ENCODE measurements around the gene ARHGEF40. TPM values are rescaled to one million over a fixed set of nuclear protein-coding genes. Genes with fewer than 3 reads are reported as not detected.

ARHGEF40 gene
- total RNA-seq, 1 donor from 2014 or later = 21.2 TPM

DNA sequence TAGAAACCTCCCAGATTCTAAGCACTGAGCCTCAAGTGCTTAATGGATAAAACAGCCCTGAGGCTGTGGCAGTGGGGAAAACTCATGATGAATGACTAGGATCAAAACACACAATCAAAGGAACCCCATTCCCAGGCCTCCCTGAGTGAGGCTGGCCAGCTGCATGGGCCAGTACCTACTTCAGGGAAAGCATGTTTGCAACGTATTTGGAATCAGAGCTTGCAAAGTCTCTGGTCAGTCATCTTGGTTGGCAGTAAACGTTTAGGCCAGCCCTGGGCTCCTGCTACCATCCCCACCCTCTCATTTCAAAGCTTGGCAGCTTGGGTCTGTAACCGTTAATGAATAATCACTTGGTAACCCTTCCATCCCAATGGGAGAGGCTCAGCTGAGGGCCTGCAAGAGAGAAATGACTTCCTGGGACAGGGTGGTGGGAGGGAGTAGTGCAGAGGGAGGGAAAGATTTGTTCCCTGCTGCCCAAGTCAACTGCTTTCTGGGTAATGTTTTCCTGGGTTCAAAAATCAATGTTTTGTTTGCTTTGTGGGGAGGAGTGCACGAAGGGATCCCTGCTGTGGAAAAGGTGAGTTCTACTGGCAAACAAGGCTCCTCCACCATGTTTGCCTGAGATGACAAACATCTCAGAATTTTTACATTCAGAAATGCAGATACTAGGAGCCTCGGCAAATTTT, 14.5 kb upstream of the ARHGEF40 start:
- DNase-seq (no peak), ATAC-seq (ENCODE audit: poor library complexity) (peak; percentile 46)
- intact Hi-C loops (cut with DNase I) = no loop called here

DNA sequence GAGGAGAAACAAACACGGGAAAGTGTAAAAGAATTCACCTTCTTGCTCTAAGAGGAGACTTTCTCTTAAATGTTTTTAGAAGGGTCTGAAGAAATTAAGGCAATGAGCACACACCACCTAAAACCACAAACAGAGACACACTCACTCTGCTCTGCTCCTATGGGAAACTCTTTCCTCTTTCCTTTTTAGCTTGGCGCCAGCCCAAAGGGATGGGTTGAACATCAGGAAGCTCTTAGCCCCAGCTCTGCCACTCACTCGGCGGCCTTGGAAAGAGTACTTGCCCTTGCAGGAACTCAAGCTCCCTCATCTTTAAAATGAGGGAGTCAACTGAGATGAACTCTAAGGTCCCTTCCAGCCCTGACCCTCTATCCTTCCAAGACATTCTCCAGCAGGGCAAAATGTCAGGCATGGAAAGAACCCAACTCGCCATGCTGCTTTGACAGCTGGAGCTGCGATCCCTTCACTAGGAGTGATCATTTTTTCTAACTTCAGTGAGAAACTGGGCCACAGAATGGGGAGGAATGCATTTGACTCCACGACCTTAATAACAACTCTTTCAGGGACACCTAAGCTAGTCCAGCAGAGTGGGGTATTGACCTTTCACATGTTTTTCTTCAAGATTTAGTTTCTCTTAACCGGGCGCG, 13.5 kb upstream of the ARHGEF40 start:
- no peak for DNase-seq
- no peak for ATAC-seq (ENCODE audit: poor library complexity)
- intact Hi-C loops (cut with DNase I) = no loop called here

DNA sequence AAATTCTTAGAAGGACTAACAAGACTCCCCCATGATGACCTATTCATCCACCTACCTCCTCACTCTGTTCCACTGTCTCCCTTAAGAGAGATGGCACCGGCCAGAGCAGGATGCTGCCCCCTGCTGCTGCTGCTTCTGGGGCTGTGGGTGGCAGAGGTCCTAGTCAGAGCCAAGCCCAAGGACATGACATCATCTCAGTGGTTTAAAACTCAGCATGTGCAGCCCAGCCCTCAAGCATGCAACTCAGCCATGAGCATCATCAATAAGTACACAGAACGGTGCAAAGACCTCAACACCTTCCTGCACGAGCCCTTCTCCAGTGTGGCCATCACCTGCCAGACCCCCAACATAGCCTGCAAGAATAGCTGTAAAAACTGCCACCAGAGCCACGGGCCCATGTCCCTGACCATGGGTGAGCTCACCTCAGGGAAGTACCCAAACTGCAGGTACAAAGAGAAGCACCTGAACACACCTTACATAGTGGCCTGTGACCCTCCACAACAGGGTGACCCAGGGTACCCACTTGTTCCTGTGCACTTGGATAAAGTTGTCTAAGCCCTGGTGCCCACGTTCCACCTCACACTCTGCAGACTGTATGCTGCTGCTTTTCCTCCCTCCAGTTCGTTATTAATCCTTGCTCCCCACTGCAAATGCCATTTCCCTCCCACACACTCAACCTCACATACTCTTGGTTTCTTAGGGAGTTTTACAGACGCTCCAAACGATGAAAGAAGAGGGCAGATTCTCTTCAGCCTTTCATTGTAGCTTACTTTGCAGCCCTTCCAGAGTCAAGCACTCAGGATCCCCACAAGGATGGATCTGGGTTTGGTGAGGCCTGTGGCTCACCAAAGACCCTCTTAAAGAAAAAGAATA, 12.1 kb upstream of the ARHGEF40 start, which contains the start of gene RNASE8:
Gene RNASE8, plus strand, starts transcription at position 20 of the 873 bp plus-strand sequence. Its CDS starts 71 bp downstream, at position 91.
- intact Hi-C loops (cut with DNase I) = no loop called here
- ATAC-seq (ENCODE audit: poor library complexity) (peak; percentile 30), DNase-seq (no peak)

GRCh38 chr14:21058903-21059302, 11.2 kb upstream of the ARHGEF40 start:
- ATAC-seq (ENCODE audit: poor library complexity) (no peak), DNase-seq (no peak)
- intact Hi-C loops (cut with DNase I) = no loop called here

GRCh38 chr14:21059842-21060613, 10.1 kb upstream of the ARHGEF40 start:
- intact Hi-C loops (cut with DNase I) = no loop called here
- ATAC-seq (ENCODE audit: poor library complexity) = no peak

DNA sequence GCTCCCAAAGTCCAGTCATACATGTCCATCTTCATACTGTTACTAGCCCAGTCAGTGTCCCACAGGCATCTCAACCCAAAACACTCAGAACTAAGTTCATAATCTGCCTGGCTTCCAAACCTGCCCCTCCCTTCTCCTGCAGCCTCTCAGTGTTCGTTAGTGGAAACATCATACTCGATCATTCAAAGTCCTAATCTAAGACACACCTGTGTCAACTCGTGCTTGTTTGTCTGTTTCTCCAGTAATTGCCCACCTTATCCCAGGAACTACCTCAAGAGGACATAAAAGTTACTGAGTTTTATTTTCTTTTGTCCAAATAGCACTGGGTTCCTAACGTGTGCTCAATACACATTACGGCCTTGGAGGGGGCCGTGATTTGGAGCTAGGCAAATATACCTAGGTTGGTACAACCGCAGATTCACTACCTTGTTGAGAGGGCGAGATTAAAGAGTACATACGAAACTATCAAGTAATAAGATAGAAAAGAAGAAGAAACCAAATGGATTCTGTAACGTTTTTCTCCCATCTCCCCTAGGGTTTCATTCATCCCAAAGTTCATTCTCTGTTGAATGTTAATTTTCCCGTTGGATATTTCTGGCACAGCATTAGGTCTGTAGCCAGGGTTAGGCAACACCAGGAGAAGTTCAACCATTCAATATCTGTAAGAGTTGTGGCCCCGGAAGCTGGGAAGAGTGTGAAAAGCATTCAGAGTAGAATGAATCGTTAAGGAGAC, 9.3 kb upstream of the ARHGEF40 start:
- ATAC-seq (ENCODE audit: poor library complexity) (no peak), DNase-seq (no peak)
- intact Hi-C loops (cut with DNase I) = no loop called here

More at GRCh38 chr14:21059842-21060613, 10.1 kb upstream of the ARHGEF40 start:
- DNase-seq = no peak

DNA sequence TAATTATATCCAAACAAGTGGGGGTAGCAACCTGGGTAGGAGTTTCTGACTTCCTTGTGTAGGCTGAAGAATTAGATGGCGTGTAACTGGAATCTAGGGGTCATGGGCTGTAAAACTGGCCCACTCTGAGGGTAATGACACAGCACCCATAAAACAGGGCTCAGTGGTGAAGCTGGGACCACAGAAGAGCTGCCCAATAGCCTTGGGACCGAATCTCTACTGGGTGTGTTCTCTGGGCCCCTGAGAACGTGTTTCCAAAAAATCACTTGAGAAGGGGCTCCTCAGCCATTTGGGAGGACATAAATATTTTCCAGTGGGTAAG, 8.8 kb upstream of the ARHGEF40 start:
- intact Hi-C loops (cut with DNase I) = no loop called here
- ATAC-seq (ENCODE audit: poor library complexity) (no peak), DNase-seq (no peak)

DNA sequence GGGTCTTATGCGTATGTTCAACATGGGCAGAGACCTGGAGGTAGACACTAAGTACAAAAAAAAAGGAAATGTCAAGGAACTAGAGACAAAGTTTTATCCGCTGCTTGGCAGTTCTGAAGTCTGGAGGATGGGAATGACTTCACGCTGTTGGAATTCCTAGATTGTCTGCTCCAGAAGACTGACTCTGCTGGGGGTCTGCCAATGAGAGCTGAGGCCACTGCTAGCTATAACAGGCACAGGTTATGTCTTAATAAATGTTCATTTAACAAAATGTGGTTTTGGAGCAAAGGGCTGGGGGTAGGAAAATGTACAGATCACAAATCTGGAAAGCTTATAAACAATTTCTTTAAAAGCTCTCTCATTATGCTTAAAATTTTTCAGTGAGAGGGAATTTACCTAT, 6.6 kb upstream of the ARHGEF40 start:
- peak; percentile 57 for ATAC-seq (ENCODE audit: poor library complexity)
- intact Hi-C loops (cut with DNase I) = no loop called here
- DNase-seq = no peak

DNA sequence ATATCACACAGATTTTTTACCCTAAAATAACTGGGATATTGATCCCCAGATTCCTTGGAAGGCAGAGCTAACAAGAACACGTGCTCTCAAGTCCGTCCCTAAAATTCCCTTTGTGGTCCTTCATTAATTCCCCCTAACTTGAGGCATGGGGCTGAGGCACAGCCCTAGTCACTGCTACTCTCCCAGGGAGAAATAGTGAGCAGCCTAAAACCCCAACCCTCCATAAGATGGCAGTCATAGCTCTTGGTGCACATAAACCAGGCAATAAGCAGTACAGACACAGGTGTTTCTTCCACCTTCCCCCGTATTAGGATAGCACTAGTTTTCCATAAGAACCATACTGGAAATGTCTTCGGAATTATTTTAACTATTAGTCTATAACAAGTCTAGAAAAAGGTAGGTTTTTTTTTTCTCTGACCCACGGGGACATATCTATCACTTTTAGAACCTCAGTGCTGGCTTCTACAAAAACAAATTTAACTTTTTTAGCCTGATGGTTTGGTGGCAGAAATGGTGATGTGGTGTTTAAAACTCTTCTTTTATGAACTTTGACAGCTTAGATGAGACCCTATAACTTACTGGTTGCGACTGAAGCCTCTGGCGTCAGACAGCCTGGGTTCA, 3.1 kb upstream of the ARHGEF40 start:
- DNase-seq (no peak), ATAC-seq (ENCODE audit: poor library complexity) (no peak)
- intact Hi-C loops (cut with DNase I) = no loop called here

DNA sequence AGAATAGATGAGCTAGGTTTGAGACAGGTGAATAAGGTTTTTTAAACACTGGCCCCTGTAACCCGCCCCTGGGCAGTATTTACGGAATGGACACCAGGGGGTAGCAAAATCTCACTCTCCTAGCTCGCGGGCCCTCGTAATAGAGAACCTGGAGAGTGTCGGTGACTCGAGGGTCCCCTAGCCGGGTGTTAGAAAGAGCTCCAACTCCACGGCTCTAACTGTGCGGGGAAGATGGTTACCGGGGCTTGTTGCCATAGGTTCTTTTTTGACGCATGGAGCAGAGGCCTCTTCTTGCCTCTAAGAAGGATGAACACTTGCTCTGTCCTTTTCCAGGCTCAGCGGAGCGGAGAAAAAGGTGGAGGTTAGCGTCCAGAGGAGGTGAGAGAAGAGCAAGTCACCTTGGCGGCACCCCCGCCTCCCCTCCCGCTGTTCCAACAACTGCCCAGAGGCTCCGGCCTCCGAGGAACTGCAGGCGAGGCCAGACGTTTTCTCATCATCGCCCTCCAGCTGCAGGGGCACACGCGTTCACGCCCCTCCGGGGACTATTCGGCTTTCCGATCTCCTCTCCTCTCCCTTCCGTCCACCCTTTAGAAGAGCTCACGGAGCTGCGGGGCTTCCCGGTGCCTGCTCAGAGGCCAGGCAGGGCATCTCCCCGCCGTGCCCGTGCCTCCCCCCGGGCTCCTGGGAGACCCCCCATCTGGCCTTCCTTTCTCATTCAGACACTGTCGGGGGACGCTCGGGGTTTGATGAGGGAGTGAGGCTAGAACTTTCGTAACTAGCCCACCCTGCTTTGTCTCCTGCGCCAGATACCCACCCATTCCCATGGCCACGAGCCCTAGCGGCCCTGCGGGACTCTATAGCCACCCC, 1.4 kb upstream of the ARHGEF40 start:
- ATAC-seq (ENCODE audit: poor library complexity) (peak; percentile 55), DNase-seq (peak; percentile 69)
- intact Hi-C loops (cut with DNase I) = no loop called here

DNA sequence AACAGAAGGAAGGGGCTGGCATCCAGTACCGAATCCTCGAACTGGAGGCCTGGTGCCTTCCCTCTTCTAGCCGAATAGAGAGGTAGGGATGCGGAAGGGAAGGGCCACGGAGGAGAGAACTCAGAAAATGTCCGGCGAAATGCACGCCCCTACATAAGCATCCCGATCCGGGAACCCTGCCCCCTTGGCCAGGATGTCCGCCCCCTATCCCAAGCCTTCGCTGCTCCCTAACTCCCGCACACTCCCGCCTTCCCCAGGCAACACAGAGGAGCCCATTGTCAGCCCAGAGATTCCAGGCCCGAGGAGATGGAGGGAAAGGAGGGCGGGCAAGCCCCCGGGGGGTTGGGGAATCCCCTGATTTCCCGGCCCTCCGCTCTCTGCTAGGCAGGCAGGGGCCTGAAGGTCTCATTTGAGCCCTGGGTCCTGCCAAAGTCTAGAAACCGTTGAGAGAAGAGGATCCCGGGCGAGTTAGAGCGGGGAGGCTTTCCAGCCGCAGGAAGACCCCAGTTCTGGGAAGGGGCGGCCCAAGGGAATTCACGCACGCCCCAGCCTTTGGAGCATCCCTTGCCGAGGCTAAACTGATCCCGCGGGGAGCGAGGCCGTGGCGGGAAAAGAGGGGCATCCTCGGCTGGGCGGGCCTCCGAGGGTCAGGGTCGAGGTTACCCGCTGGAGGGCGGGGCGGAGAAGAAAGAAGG, 569 bp upstream of the ARHGEF40 start:
- peak; percentile 15 for ATAC-seq (ENCODE audit: poor library complexity)
- peak; percentile 72 for DNase-seq
- intact Hi-C loops (cut with DNase I) = no loop called here

DNA sequence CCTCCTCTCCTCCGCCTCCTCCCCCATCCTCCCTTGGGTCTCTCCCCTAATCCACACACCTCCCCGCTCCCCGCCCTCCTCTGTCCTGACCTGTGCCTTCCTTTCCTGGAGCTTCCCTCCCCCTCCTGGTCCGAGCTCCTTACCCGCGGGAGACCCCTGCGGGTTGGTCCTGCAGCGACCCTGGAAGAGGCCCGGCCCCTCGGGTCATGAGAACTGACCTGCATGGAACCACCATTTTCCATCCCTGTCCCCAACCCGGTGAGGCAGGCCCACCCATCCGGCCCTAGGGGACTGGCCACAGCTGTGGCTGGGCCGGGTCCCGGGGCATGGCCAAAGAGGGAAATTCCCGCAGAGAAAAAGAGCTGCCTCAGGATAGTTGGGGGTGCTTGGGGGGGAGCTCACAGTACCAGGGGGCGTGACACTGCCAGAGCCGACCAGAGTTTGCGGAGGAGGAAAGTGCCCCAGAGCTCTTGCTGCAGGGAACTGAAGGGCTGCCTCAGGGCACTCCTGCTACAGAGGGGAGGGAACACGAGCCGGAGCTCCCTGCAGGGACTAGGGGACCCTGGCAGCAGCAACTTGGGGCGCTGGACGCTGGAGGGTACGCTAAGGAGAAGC, 613 bp downstream of the ARHGEF40 start:
- intact Hi-C loops (cut with DNase I) = loop anchor here (1.0 kb wide), 1 partner anchor 34 kb away; no protein-coding TSS in a partner anchor
- DNase-seq (peak; percentile 70), ATAC-seq (ENCODE audit: poor library complexity) (peak; percentile 23)

- DNase-seq (peak; percentile 93), ATAC-seq (ENCODE audit: poor library complexity) (peak; percentile 72)
- intact Hi-C loops (cut with DNase I) = loop anchor here (1.0 kb wide), 1 partner anchor 33 kb away; no protein-coding TSS in a partner anchor
These were observed 1.3 kb downstream of the ARHGEF40 start for GRCh38 chr14:21071225-21072030.

DNA sequence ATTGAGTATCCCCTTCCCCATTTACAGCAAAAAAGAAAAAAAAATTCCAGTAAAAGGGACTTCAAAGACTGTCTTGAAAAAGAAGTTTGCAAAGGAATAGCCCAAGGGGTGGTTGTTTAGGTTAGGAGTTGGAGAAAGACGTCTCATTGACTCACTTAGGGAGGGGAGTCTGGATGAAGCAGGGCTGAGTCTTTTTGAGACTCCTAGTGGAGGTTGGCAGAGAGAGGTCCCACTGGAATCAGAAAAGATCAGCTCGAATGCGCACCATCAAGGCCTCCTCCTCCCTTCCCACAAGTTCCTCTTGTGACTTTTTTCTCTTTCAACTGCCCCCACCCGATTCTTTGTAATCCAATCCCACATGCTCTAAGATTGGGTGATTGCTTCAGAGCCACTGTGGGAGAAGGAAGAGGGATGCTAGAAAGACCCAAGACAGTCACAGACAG, 1.9 kb downstream of the ARHGEF40 start:
- peak; percentile 1 for ATAC-seq (ENCODE audit: poor library complexity)
- intact Hi-C loops (cut with DNase I) = no loop called here
- DNase-seq = no peak

DNA sequence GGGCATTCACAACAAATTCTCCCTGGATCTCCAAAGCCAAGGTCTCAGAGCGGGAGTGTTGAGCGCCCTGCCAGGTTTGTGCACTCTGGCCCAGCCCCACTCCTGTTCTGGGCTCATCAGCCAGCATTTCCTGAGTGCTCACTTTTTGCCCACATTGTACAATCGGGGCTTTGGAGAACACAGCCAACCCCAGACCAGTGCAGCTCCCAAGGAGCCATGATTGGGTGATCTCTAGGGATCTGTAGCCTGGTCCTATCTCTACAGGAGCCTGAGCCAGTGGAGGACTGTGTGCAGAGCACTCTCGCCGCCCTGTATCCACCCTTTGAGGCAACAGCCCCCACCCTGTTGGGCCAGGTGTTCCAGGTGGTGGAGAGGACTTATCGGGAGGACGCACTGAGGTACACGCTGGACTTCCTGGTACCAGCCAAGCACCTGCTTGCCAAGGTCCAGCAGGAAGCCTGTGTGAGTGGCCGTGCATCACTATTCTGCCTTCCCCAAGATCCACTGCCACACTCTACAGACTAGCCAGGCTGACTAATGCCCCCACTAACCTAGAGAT, 2.8 kb downstream of the ARHGEF40 start:
- intact Hi-C loops (cut with DNase I) = no loop called here
- no peak for ATAC-seq (ENCODE audit: poor library complexity)
- DNase-seq = no peak

Data from Right ventricle myocardium superior (tissue), 1 donor.